NB4 (cell line): ENCODE measurements around the gene TBX2.
A peak's percentile ranks its signal among the peaks of the same experiment; 100 is the strongest.

ENCODE experiments used
- DNase-seq: peaks from one replicate; pipeline ENCODE4 v3.0.0; 2010; ENCODE audit warnings: low read depth
- H3K4me3 ChIP-seq: one replicate; pipeline ENCODE4 v1.5.1; 2011; ENCODE audit warnings: mild to moderate bottlenecking, low read depth, low read length, moderate library complexity
- CTCF ChIP-seq: IDR thresholded peaks from one replicate; pipeline ENCODE4 v1.5.1; 2012; ENCODE audit warnings: low read depth, low read length
- MAX ChIP-seq: IDR thresholded peaks from 2 replicates; pipeline ENCODE4 v1.6.1; 2011; ENCODE audit warnings: low read depth, low read length
- MYC ChIP-seq: IDR thresholded peaks from 2 replicates; pipeline ENCODE4 v1.6.1; 2011; ENCODE audit warnings: low read depth, low read length
- POLR2A ChIP-seq: IDR thresholded peaks from 2 replicates; pipeline ENCODE4 v1.6.1; 2011; ENCODE audit warnings: mild to moderate bottlenecking; ENCODE audit not compliant: insufficient read length; ENCODE audit errors: extremely low read depth

The TBX2 gene

GRCh38 chr17:61406537-61406845 is 6.8 kb downstream of the TBX2 start:
- TF ChIP-seq CTCF (no peak), POLR2A (no peak), MYC (no peak)
- no peak overlapping the region for H3K4me3 ChIP-seq
- no peak for DNase-seq

GRCh38 chr17:61406971-61407911 is 7.6 kb downstream of the TBX2 start:
- DNase-seq: no peak
- no peak overlapping the region for H3K4me3 ChIP-seq
- TF ChIP-seq POLR2A: no peak
- TF ChIP-seq MAX: no peak
- no peak for TF ChIP-seq CTCF
- no peak for TF ChIP-seq MYC

GRCh38 chr17:61408151-61409041 is 8.8 kb downstream of the TBX2 start:
- H3K4me3 ChIP-seq: no peak overlapping the region
- no peak for TF ChIP-seq CTCF
- no peak for TF ChIP-seq MAX
- no peak for TF ChIP-seq POLR2A
- TF ChIP-seq MYC: no peak
- DNase-seq: no peak

GRCh38 chr17:61409301-61410112 is 9.9 kb downstream of the TBX2 start:
- peak overlapping the region; percentile 34 for H3K4me3 ChIP-seq
- TF ChIP-seq MYC (no peak), CTCF (peak; percentile 23)
- peak; percentile 66 for DNase-seq

GRCh38 chr17:61410141-61411010 is 10.7 kb downstream of the TBX2 start:
- no peak overlapping the region for H3K4me3 ChIP-seq
- peak; percentile 73 for DNase-seq
- TF ChIP-seq MYC (no peak), CTCF (peak; percentile 44)
